Heart right ventricle (tissue), 16 donors: ENCODE measurements around the gene IP6K3. TPM values are rescaled to one million over a fixed set of nuclear protein-coding genes. Genes with fewer than 3 reads are reported as not detected.

ENCODE experiments used
- ATAC-seq, 8 donors: fragments of 200-7000 bp; cut with Tn5 transposase; one replicate each; pipeline ENCODE4 v1.9.1; 2020; ENCODE audit warnings: mild to moderate bottlenecking in 8 of 8, moderate library complexity in 8 of 8, moderate number of reproducible peaks in 1 of 8
- DNase-seq, 2 donors: peaks; one replicate each; pipeline ENCODE4 v3.0.0-alpha.2; 2020
- H3K27ac ChIP-seq, 10 donors: fragments of 200-600 bp; sonication (generic) in 2 of 10; one replicate each; pipeline versions ENCODE4 v1.5.0 to v1.8.0; 2020 to 2022; ENCODE audit warnings: mild to moderate bottlenecking in 3 of 10
- H3K27me3 ChIP-seq, 7 donors: fragments of 200-600 bp; one replicate each; pipeline ENCODE4 v1.8.0; 2021 to 2022; ENCODE audit warnings: mild to moderate bottlenecking in 2 of 7
- H3K36me3 ChIP-seq, 9 donors: fragments of 200-600 bp; sonication (generic) in 1 of 9; one replicate each; pipeline versions ENCODE4 v1.5.0 to v1.8.0; 2020 to 2022; ENCODE audit warnings: mild to moderate bottlenecking in 2 of 9
- H3K4me1 ChIP-seq, 9 donors: fragments of 200-600 bp; sonication (generic) in 1 of 9; one replicate each; pipeline versions ENCODE4 v1.5.0 to v1.8.0; 2020 to 2022; ENCODE audit warnings: mild to moderate bottlenecking in 4 of 9
- H3K4me3 ChIP-seq, 10 donors: fragments of 200-600 bp; sonication (generic) in 2 of 10; one replicate each; pipeline versions ENCODE4 v1.5.0 to v1.8.0; 2020 to 2022; ENCODE audit warnings: mild to moderate bottlenecking in 7 of 10, moderate library complexity in 2 of 10
- H3K9me3 ChIP-seq, 11 donors: fragments of 200-600 bp in 10 of 11; sonication (generic) in 2 of 11; one replicate each; pipeline versions ENCODE4 v1.5.0 to v1.8.0; 2013 to 2022; ENCODE audit warnings: mild to moderate bottlenecking in 2 of 11, control low read depth in 1 of 11, moderate library complexity in 1 of 11
- WGBS, 2 donors: extraction: QIAGEN DNeasy Blood & Tissue Kit; methylation state at CpG; one replicate each; pipeline ENCODE4 v1.1.7; 2013; ENCODE audit warnings: inconsistent platforms in 1 of 2; 5-methylcytosine and 5-hydroxymethylcytosine counted together
- intact Hi-C, 10 donors: fragments of 100-400 bp; cut with DNase I; formaldehyde crosslinking; loops; one replicate each; pipeline versions ENCODE4 v1.11.1 to v1.14.2; 2022
- polyA plus RNA-seq, 2 donors: library from polyadenylated mRNA; stranded (reverse); fragments of 200-250 nt; gene quantifications; one replicate each; pipeline ENCODE4 v1.2.3, GENCODE V29; 2013
- total RNA-seq, 10 donors: library from RNA; stranded (reverse); fragmentation: NEBNext Ultra II Directional in 3 of 10; extraction: Animal tissue kit (Norgen Biotek cat#: 25700) in 3 of 10; gene quantifications; one replicate each; pipeline versions ENCODE4 v1.2.1 to v1.2.4, GENCODE V29; 2021 to 2023
- TF ChIP-seq, protein P1 (sequence below), 9 donors: fragments of 200-600 bp; sonication (generic) in 2 of 9; IDR thresholded peaks; one replicate each; pipeline versions ENCODE4 v1.5.0 to v1.8.0; 2021 to 2022; ENCODE audit warnings: antibody characterized with exemption in 9 of 9, mild to moderate bottlenecking in 5 of 9, moderate library complexity in 1 of 9
- donor health status: Arrhythmogenic right ventricular cardiomyopathy.
- donor health status: ischemic (EF 13 %, LVEDD 7.1; RV severe dilation, severe dysfunction).
- donor health status: healthy with polysubstance abuse.
- donor health status: DM: no; HTN: yes; CAD: no.
- donor health status: DM: no; HTN: no; CAD: no.
- donor health status: ischemic (EF 25% LVEDD 6.9; RV normal size, moderate dysfunction).
- donor health status: ischemic (EF 25% LVEDD 5.7; RV mildly dilated, moderate dysfunction).
- donor health status: healthy.
- donor health status: DM: yes; HTN: yes; CAD: no.
- donor health status: Ischemic cardiomyopathy.
- donor health status: ischemic (EF 35%, LVEDD 5.7; RV mildly dilated, moderate dysfunction).
- donor health status: nonischemic (EF 11% LVEDD 7.7; RV severe dilation, severe dysfunction).
- donor health status: DM: yes; HTN: yes; CAD: no.
- donor health status: PGD.
- donor health status: ischemic (EF 29% LVEDD 5.4; RV normal size, mild dysfunction).
- donor health status: nonischemic (EF 23%, LVEDD 6.1; RV moderate dilation, normal function).

The IP6K3 gene
- total and polyA plus RNA-seq, 12 donors, result 15.9 to 55.7 (median 27.5) TPM

DNA sequence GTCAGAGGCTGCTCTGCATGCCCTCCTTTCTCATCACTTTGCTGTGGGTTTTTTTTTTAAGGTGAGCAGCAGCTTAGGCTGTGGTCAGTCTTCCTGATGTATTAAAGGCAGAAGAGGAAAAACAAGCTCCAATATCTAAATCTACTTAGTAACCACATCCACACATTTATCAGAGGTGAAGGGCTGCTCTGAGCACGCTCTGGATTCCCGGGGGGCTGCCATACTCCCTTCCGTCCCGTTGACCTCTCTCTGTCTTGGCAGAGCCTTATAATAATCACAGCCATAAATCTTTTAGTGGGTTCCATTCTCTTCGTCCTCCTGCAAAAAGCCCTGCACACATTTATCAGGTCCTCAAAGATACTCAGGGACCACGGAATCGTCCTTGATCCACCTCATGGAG lies 44.9 kb upstream of the IP6K3 start:
- TF ChIP-seq, protein P1, sequence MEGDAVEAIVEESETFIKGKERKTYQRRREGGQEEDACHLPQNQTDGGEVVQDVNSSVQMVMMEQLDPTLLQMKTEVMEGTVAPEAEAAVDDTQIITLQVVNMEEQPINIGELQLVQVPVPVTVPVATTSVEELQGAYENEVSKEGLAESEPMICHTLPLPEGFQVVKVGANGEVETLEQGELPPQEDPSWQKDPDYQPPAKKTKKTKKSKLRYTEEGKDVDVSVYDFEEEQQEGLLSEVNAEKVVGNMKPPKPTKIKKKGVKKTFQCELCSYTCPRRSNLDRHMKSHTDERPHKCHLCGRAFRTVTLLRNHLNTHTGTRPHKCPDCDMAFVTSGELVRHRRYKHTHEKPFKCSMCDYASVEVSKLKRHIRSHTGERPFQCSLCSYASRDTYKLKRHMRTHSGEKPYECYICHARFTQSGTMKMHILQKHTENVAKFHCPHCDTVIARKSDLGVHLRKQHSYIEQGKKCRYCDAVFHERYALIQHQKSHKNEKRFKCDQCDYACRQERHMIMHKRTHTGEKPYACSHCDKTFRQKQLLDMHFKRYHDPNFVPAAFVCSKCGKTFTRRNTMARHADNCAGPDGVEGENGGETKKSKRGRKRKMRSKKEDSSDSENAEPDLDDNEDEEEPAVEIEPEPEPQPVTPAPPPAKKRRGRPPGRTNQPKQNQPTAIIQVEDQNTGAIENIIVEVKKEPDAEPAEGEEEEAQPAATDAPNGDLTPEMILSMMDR (IDR thresholded peaks at IDR 0.05), result no peak
- Histone ChIP-seq H3K4me1 (peaks cover 3 to 22% (median 18%) of the 10 kb centered on the region in 9 donors), H3K27ac (no peak overlapping the region), H3K9me3 (no peaks in the 10 kb centered on the region), H3K36me3 (peaks cover 0 to 6% (median 0%) of the 10 kb centered on the region in 9 donors), H3K27me3 (peaks cover 0 to 27% (median 6%) of the 10 kb centered on the region in 7 donors), H3K4me3 (no peak overlapping the region)
- 71 to 74% methylated on average over 7 of the region's 7 CpGs for WGBS, 2 donors
- DNase-seq (no peak), ATAC-seq (no peak)
- intact Hi-C loops, result no loop called here

DNA sequence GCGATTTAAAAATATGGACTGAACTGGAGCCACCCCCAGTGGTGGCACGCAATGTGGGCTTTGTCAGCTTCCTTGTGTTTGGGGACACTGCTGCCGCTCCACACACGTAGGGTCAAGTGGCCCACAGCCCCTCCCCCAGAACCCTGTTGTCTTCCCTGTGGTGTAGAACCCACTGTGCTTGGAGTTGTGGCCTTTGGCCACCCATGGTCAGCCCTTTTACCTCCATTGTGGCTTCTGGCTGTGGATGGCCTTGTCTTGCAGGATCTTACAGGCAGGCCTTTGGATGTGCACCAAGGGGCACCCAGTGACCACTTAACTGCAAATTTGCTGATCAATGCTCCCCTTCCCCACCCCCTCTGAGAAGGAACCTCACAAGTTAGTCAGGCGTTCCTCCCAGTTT lies 44.2 kb upstream of the IP6K3 start:
- peaks cover 0 to 20% (median 0%) of the 10 kb centered on the region in 7 donors for H3K27me3 ChIP-seq
- H3K27ac ChIP-seq, result no peak overlapping the region
- TF ChIP-seq, protein P1 (IDR thresholded peaks at IDR 0.05), result no peak
- H3K9me3 ChIP-seq, result no peaks in the 10 kb centered on the region
- no peak overlapping the region for H3K4me3 ChIP-seq
- 93 to 97% methylated on average over 5 of the region's 5 CpGs for WGBS, 2 donors
- peaks cover 7 to 29% (median 25%) of the 10 kb centered on the region in 9 donors for H3K4me1 ChIP-seq
- DNase-seq, result no peak
- intact Hi-C loops, result no loop called here
- peaks cover 0 to 12% (median 3%) of the 10 kb centered on the region in 9 donors for H3K36me3 ChIP-seq
- no peak for ATAC-seq

DNA sequence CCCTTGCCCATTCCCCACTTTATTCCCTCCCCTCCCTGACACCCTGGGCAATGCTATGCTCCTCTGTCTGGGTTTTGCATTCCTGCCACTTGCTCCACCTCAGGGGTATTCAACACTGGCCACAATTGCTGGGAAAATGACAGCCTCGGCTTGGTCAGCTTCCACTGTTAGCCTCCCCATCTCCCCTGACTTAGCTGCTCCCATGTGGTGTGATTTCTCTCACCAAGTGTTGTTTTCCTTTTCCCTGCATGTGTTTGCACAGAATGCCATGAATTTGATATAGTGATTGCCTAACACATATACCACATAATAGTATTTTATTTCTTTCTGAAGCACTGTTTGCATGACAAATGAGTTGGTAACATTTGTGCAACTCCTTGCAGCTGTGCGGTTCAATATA lies 43.7 kb upstream of the IP6K3 start:
- no peak overlapping the region for H3K4me3 ChIP-seq
- no peaks in the 10 kb centered on the region for H3K9me3 ChIP-seq
- peaks cover 0 to 16% (median 5%) of the 10 kb centered on the region in 9 donors for H3K36me3 ChIP-seq
- intact Hi-C loops, result no loop called here
- ATAC-seq (no peak), DNase-seq (no peak)
- WGBS, 2 donors, result 76 to 77% methylated on average over 2 of the region's 2 CpGs
- TF ChIP-seq, protein P1 (IDR thresholded peaks at IDR 0.05), result no peak
- no peak overlapping the region for H3K27ac ChIP-seq
- peaks cover 7 to 34% (median 30%) of the 10 kb centered on the region in 9 donors for H3K4me1 ChIP-seq
- peaks cover 0 to 16% (median 0%) of the 10 kb centered on the region in 7 donors for H3K27me3 ChIP-seq

DNA sequence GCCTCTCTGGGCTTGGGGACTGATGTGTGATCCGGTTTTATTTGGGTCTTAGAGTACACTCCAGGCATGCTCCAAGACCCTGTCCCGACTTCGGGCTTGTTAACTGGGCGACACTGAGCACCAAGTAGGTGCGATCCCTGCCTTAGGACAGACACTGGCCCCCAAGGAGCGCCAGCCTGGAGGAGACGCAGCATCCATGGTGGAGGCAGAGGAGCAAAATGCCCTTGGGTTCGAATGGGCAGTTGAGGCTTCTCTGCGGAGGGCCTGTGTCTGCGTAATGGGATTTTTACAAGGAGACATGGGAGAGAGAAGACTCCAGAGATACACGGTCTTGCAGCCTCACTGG lies 42.8 kb upstream of the IP6K3 start:
- H3K9me3 ChIP-seq, result no peaks in the 10 kb centered on the region
- 90 to 91% methylated on average over 11 of the region's 11 CpGs for WGBS, 2 donors
- H3K4me3 ChIP-seq, result peak overlapping the region in 8 of 10 donors; percentile 69 to 99 (median 84)
- intact Hi-C loops, result no loop called here
- peaks cover 0 to 25% (median 5%) of the 10 kb centered on the region in 9 donors for H3K36me3 ChIP-seq
- peak overlapping the region in 7 of 10 donors; percentile 93 to 100 (median 99) for H3K27ac ChIP-seq
- ATAC-seq, result peak in 1 of 8 donors; percentile 0
- DNase-seq, result no peak
- H3K4me1 ChIP-seq, result peaks cover 7 to 43% (median 39%) of the 10 kb centered on the region in 9 donors
- TF ChIP-seq, protein P1 (IDR thresholded peaks at IDR 0.05), result no peak
- peaks cover 0 to 10% (median 0%) of the 10 kb centered on the region in 7 donors for H3K27me3 ChIP-seq
